GM18499 (cell line): ENCODE measurements around the gene SLC16A1.
"Not testable (repeated sequence)": the region's sequence is repeated elsewhere in the genome, so short reads cannot be mapped to it uniquely, and the experiment has no call there.

Experiments
- ATAC-seq: cut with Tn5 transposase; IDR thresholded peaks from one replicate; pipeline ENCODE4 v1.9.1; 2021; ENCODE audit warnings: moderate number of reproducible peaks; ENCODE audit not compliant: insufficient read depth, unreplicated experiment

The SLC16A1 gene

GRCh38 chr1:112889052-112889768 is 66.8 kb downstream of the SLC16A1 start:
- no peak for ATAC-seq

DNA sequence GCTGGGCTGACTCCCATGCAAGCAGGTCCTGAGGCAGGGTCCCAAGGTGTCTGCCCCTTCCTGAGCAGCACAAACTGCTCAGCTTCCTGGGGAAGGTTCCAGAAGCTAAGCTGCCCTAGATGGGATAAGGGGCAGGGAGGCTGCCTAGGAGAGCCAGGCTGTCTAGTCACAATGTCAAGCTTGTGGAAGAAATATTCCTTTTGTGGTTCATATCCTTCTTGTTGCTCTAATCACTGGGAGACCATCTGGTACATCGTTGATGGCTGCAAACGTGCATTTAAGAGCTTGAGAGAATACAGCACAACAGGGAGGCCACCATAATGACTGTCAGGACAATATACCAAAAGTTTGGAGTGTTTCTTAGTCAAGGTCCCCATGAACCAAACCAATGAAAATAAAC is 67.4 kb downstream of the SLC16A1 start:
- ATAC-seq, result no peak

GRCh38 chr1:112887599-112888283 is 68.3 kb downstream of the SLC16A1 start:
- no peak for ATAC-seq

GRCh38 chr1:112884996-112885395 is 71.0 kb downstream of the SLC16A1 start:
- ATAC-seq, result not testable (repeated sequence)

DNA sequence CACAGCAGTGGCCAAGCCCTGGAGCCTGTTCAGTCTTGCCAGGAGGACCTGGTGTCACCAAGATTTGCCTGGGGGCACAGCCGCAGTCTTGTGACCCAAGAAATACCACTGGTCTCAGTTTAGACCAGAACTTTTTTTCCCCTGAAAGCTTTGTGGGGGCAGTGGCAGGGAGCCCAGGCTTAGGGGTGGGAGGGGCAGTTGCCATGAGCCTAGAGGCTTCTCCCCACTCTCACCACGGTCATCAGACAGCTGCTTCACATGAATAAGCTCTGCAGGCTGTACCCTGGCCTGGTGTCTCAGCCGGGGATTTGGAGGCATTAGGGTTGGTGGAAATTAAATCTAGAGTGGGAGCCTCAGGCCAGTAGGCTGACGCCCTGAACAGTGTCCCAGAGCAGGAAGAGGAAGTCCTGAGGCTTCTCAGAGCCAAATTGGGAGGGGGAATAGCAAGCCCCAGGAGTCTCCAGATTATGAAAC is 73.7 kb downstream of the SLC16A1 start:
- ATAC-seq, result no peak

- ATAC-seq, result no peak
These were observed 74.3 kb downstream of the SLC16A1 start for GRCh38 chr1:112881742-112882127.

- ATAC-seq, result no peak
These were observed 76.2 kb downstream of the SLC16A1 start for GRCh38 chr1:112879834-112880233.

- ATAC-seq, result no peak
These were observed 77.7 kb downstream of the SLC16A1 start for GRCh38 chr1:112878321-112878720.

DNA sequence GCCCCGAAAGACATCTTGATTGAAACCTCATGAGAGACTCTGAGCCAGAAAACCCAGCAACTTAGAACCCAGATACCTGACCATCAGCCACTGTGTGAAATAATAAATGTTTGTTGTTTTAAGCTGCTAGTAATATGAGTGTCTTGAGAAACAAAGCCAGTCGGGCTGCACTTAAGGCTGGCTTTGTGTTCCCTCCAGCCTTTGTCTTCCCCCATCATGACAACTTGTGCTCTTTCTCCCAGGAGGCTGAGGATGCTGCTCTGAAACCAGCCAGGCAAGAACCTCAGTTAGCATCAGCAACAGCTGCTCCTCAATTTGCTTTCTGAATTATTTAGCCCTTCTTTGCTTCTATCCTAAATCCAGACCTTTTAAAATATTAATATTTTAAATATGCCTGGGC is 78.2 kb downstream of the SLC16A1 start:
- no peak for ATAC-seq

DNA sequence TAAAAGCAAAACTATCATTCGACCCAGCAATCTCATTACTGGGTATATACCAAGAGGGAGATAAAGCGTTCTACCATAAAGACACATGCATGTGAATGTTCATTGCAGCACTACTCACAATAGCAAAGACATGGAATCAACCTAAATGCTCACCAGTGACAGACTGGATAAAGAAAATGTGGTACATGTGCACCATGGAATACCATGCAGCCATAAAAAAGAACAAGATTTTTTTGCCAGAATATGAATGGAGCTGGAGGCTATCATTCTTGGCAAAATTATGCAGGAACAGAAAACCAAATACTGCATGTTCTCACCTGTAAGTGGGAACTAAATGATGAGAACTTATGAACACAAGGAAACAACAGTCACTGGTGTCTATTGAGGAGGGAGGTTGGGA is 79.7 kb downstream of the SLC16A1 start:
- no peak for ATAC-seq

DNA sequence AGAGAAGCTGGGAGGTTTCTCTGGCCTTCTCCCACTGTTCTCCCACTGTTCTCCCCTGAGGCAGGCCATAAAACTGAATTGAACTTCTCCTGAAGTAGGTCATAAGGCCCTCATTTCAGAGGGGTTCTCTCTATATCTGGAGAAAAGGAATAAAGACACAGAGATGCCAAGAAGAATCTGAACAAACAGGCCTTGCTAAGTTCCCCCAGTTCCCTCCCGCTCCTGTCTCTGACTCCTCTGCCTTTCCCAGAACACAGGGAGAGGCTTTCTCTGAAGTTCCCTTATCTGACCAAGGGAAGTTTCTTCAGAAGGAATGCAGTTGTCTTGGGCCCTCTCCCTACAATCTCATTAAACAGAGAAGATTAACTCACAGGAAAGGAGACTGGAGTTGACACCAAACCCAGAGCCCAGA is 83.4 kb downstream of the SLC16A1 start:
- no peak for ATAC-seq

DNA sequence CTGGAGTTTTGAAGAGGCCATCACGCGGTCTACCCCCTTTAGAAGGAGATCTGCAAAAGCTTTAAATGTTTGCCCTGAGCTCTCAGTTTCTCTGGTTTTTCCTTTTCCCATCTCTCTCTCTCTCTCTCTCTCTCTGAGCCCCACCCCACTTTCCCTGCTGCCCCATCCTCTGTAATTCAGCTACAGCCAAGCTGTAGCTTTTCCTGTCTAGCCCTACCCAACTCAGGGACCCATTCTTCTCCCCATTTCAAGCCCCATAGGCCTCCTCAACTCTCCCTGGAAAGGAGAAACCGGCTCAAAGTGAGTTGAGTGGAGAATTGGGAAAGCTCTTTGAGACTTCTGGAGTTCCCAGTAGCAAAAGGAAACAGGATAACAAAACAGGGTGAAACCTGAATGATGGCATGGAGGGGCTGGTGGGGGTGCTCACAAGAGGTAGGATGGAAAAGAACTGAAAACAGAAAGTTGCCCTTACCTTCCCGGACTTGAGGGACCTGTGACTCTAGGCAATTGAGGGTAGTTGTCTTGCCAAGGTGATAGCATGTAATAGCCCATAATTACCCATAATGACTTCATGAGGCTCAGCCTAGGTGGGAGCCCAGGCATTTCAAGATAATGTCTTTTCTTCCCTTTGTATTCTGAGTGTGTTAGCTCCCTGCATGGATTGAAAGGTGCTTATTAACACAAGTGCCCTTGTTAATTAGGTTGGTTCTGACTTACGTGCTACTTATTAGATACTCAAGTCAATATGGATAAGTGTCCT is 84.9 kb downstream of the SLC16A1 start:
- ATAC-seq, result no peak

GRCh38 chr1:112869895-112870294 is 86.1 kb downstream of the SLC16A1 start:
- ATAC-seq, result no peak

- ATAC-seq, result no peak
These were observed 87.8 kb downstream of the SLC16A1 start for GRCh38 chr1:112868191-112868590.

DNA sequence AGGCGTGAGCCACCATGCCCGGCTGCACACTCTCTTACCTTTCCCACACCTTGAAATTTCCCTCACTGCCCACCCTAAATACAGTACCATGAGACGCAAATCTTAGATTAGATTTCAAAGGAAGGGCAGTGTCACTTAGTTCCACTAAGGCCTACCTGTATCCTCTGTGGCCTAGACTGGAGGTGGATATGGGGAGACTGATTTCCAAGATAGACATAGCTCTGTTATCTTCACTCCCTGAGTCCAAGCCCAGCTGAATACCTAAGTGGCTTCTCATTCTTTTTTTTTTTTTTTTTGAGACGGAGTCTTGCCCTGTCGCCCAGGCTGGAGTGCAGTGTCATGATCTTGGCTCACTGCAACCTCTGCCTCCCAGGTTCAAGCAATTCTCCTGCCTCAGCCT is 89.0 kb downstream of the SLC16A1 start:
- no peak for ATAC-seq

- ATAC-seq, result no peak
These were observed 89.8 kb downstream of the SLC16A1 start for GRCh38 chr1:112866151-112866550.

DNA sequence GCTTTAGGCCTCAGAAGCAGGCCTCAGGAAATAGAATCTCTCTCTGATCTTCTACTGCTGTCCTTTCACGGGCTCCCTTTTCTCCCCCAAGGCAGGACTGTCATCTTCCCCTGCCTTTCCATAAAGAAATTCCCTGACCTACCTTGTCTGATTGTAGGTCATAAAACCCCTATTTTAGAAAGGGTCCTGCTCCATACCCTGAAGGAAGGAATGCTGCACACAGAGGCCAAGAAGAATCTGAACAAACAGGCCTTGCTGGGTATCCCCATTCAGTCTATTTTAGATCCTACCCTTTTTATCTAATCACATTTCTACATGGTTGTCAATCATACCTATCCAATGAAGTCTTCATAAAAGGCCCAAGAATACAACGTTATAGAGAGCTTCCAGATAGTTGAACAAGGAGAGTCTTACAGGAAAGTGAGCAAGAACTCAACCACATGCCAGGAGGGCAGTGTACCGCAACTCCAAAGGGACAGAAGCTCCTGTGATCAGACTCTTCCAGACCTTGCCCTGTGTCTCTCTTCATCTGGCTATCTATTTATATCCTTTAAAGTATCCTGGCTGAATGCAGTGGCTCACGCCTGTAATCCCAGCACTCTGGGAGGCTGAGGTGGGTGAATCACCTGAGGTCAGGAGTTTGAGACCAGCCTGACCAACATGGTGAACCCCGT is 93.1 kb downstream of the SLC16A1 start:
- no peak for ATAC-seq
